Colonic mucosa (tissue), 4 donors: ENCODE data around the gene CNOT6. TPM values are rescaled to one million over a fixed set of nuclear protein-coding genes. Genes with fewer than 3 reads are reported as not detected.

Source experiments
- DNase-seq: peaks from one replicate; pipeline ENCODE4 v3.0.0-alpha.2; 2020
- H3K27ac ChIP-seq: fragments of 200-600 bp; one replicate; pipeline ENCODE4 v1.8.0; 2021
- H3K27me3 ChIP-seq: fragments of 200-600 bp; one replicate; pipeline ENCODE4 v1.8.0; 2021
- H3K36me3 ChIP-seq: fragments of 200-600 bp; one replicate; pipeline ENCODE4 v1.8.0; 2021
- H3K4me1 ChIP-seq: fragments of 200-600 bp; one replicate; pipeline ENCODE4 v1.8.0; 2021; ENCODE audit warnings: mild to moderate bottlenecking
- H3K4me3 ChIP-seq: fragments of 200-600 bp; one replicate; pipeline ENCODE4 v1.8.0; 2021
- H3K9ac ChIP-seq, 2 donors: one replicate each; pipeline ENCODE4 v1.7.0; 2013; ENCODE audit warnings: control low read depth in 2 of 2, low read depth in 2 of 2, low read length in 2 of 2
- H3K9me3 ChIP-seq: fragments of 200-600 bp; one replicate; pipeline ENCODE4 v1.8.0; 2021
- CTCF ChIP-seq: fragments of 200-600 bp; IDR thresholded peaks from one replicate; pipeline ENCODE4 v1.8.0; 2022; ENCODE audit warnings: antibody characterized with exemption, mild to moderate bottlenecking
- intact Hi-C: fragments of 100-400 bp; cut with DNase I; formaldehyde crosslinking; loops from one replicate; pipeline ENCODE4 v1.14.1; 2022
- total RNA-seq, 2 donors: library from RNA; stranded (reverse); fragmentation: NEBNext Ultra II Directional in 1 of 2; extraction: Animal tissue kit (Norgen Biotek cat#: 25700) in 1 of 2; gene quantifications; one replicate each; pipeline ENCODE4 v1.2.1, GENCODE V29; 2021
- donor health status: healthy.
- donor health status: DM: no; HTN: no; CAD: no.
- donor health status: DM: no; HTN: no; CAD: no.

Gene CNOT6
- total RNA-seq, 2 donors from 2014 or later = 35.5 to 38.2 TPM

- Histone ChIP-seq H3K36me3 (no peaks in the 10 kb centered on the region), H3K27me3 (no peaks in the 10 kb centered on the region), H3K4me1 (no peaks in the 10 kb centered on the region), H3K9ac (no peak overlapping the region), H3K27ac (no peak overlapping the region), H3K4me3 (no peak overlapping the region), H3K9me3 (no peaks in the 10 kb centered on the region)
- no peak for DNase-seq
- TF ChIP-seq CTCF = no peak
- intact Hi-C loops = no loop called here
Observed at GRCh38 chr5:180604271-180604670, 110.1 kb downstream of the CNOT6 start.

DNA sequence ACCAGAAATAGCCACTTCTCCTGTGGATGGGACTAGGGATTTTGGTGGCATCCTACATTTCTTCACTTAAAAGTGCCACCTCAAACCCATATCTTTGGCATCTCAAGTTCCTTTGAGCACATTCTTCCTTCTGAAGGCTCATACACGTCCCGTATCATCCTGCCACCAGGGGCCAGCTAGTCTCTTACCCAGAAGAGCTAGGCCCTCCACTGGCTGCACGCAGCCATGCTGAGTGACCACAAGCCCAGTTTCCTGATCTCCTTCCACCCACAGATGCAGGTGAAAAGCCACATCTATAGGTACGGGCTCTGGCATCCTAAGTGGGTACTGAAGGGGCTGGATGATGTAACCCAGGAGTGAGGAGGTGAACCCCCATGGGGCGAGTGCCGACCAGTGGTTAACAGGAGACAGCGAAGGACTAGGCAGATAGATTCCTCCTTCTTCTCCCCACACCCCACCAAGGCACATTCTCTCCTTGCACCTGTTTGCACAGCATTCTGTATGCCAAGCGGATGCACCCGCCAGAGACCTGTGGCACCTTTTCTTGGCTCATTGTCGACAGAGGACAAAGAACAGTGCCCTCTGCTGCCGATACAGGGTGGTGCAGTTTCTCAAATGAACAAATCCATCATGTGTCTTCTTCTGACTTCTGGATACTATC, 111.5 kb downstream of the CNOT6 start:
- H3K9me3 ChIP-seq = no peaks in the 10 kb centered on the region
- no peaks in the 10 kb centered on the region for H3K27me3 ChIP-seq
- H3K4me3 ChIP-seq = no peak overlapping the region
- no peak overlapping the region for H3K9ac ChIP-seq
- H3K27ac ChIP-seq = no peak overlapping the region
- DNase-seq = peak; percentile 60
- no peaks in the 10 kb centered on the region for H3K4me1 ChIP-seq
- no peaks in the 10 kb centered on the region for H3K36me3 ChIP-seq
- TF ChIP-seq CTCF = peak; percentile 58
- intact Hi-C loops = no loop called here

- H3K36me3 ChIP-seq = no peaks in the 10 kb centered on the region
- H3K4me1 ChIP-seq = no peaks in the 10 kb centered on the region
- no peak for DNase-seq
- H3K4me3 ChIP-seq = no peak overlapping the region
- H3K9me3 ChIP-seq = no peaks in the 10 kb centered on the region
- H3K9ac ChIP-seq = no peak overlapping the region
- no peak overlapping the region for H3K27ac ChIP-seq
- intact Hi-C loops = no loop called here
- no peaks in the 10 kb centered on the region for H3K27me3 ChIP-seq
- TF ChIP-seq CTCF = no peak
Observed at GRCh38 chr5:180606215-180606785, 112.1 kb downstream of the CNOT6 start.

DNA sequence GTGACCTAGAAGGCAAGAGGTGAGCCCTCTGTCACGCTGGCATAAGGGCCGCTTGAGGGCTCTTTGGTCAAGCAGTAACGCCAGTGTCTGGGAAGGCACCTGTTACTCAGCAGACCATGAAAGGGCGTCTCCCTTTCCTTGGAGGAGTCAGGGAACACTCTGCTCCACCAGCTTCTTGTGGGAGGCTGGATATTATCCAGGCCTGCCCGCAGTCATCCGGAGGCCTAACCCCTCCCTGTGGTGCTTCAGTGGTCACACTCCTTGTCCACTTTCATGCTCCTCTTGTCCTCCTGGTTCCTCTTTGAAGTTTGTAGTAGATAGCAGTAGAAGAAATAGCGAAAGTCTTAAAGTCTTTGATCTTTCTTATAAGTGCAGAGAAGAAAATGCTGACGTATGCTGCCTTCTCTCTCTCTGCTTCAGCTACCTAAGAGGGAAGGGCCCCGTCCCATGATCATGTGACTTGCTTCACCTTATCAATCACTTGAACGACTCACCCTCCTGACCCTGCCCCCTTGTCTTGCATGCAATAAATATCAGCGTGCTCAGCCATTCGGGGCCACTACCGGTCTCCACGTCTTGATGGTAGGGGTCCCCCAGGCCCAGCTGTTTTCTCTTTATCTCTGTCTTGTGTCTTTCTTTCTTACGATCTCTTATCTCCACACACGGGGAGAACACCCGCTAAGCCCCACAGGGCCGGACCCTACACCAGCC, 113.8 kb downstream of the CNOT6 start:
- H3K9ac ChIP-seq = no peak overlapping the region
- intact Hi-C loops = no loop called here
- no peak overlapping the region for H3K4me3 ChIP-seq
- H3K36me3 ChIP-seq = no peaks in the 10 kb centered on the region
- H3K4me1 ChIP-seq = no peaks in the 10 kb centered on the region
- no peaks in the 10 kb centered on the region for H3K9me3 ChIP-seq
- H3K27me3 ChIP-seq = no peaks in the 10 kb centered on the region
- DNase-seq = no peak
- H3K27ac ChIP-seq = no peak overlapping the region
- TF ChIP-seq CTCF = no peak

DNA sequence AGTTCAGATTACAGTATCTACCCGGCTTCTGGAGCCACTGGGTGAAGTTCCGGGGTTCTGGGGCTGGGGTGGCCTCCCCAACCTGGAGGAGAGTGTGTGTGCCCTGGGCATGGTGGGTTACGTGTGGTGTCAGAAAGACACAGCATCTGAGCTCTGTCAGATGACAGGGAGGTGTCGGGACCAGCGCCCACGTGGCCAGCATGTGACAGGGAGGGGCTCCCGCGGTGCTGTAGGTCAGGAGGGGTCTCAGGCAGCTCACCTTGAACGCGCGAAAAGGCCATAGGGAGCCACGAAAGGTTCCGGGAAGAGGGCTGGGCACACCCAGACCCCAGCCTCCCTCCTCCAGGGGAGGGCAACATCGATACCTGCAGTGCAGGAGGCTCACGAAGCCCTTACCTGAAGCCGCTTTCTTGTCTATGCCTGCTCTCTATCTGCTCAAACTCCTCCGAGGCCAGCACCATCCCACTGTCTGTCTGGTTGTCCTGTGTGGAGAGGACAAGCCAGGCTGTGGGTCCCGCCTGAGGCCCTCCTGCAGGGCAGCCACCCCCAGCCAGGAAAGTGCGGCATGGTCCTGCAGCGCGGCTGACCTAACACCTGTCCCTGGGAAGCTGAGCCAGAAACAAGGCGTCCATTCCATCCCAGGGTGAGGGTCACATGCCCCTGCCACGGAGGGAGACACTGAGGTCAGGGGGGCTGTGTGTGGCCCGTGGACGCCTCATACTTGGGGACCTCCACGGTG, 114.6 kb downstream of the CNOT6 start:
- H3K9me3 ChIP-seq = no peaks in the 10 kb centered on the region
- H3K27ac ChIP-seq = no peak overlapping the region
- H3K4me3 ChIP-seq = no peak overlapping the region
- H3K27me3 ChIP-seq = no peaks in the 10 kb centered on the region
- no peaks in the 10 kb centered on the region for H3K36me3 ChIP-seq
- TF ChIP-seq CTCF = no peak
- intact Hi-C loops = no loop called here
- H3K9ac ChIP-seq = no peak overlapping the region
- DNase-seq = no peak
- H3K4me1 ChIP-seq = no peaks in the 10 kb centered on the region
